ENCODE measurements around the gene XCL1. TPM values are rescaled to one million over a fixed set of nuclear protein-coding genes. Genes with fewer than 3 reads are reported as not detected.

XCL1 gene
- polyA plus RNA-seq, 3 donors, result 0.07 TPM; not detected in 2

DNA sequence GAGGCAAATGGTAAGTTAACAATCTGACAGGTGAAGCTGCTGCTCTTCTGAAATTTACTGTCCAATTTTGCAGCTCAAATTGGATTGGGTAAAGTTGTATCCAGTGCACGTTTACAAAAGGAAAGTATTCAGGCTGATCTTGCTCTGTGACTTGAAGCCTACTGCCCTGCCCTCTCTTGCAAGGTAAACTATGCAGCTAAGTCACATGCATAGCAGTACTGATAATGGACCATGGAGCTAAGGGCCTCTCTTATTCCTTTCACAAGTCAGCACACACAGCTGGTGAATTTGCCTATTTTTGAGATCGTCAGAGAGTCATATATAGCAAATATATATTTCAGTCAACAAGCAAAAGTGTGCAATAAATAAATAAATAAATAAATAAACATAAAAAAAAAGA lies 23.2 kb downstream of the XCL1 start:
- H3K4me2 ChIP-seq (replicated peaks; ENCODE audit: extremely low read depth, low read length, poor library complexity, severe bottlenecking), result no peak overlapping the region
- H3K4me3 Mint-ChIP-seq, result no peak overlapping the region
- DNase-seq, result no peak
- intact Hi-C loops (cut with micrococcal nuclease), result loop anchor here (5.0 kb wide), 2 partner anchors 748 to 948 kb away; no protein-coding TSS in a partner anchor
- no peaks in the 10 kb centered on the region for H3K9me3 ChIP-seq (replicated peaks in 1 of 2; ENCODE audit: control insufficient read depth in 1 of 2, insufficient read depth in 1 of 2, low read length in 2 of 2)
- H4K20me1 ChIP-seq (ENCODE audit: insufficient read depth, low read length), result no peaks in the 10 kb centered on the region
- H3K4me1 Mint-ChIP-seq, result no peaks in the 10 kb centered on the region
- no peak overlapping the region for H3K4me3 ChIP-seq (replicated peaks in 1 of 3; ENCODE audit: low read depth in 2 of 3, low read length in 3 of 3)
- H3K27ac ChIP-seq (ENCODE audit: low read depth in 1 of 2, low read length in 2 of 2), result no peak overlapping the region
- TF ChIP-seq, protein P1, sequence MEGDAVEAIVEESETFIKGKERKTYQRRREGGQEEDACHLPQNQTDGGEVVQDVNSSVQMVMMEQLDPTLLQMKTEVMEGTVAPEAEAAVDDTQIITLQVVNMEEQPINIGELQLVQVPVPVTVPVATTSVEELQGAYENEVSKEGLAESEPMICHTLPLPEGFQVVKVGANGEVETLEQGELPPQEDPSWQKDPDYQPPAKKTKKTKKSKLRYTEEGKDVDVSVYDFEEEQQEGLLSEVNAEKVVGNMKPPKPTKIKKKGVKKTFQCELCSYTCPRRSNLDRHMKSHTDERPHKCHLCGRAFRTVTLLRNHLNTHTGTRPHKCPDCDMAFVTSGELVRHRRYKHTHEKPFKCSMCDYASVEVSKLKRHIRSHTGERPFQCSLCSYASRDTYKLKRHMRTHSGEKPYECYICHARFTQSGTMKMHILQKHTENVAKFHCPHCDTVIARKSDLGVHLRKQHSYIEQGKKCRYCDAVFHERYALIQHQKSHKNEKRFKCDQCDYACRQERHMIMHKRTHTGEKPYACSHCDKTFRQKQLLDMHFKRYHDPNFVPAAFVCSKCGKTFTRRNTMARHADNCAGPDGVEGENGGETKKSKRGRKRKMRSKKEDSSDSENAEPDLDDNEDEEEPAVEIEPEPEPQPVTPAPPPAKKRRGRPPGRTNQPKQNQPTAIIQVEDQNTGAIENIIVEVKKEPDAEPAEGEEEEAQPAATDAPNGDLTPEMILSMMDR (IDR thresholded peaks at IDR 0.05), result no peak
- H3K9me3 Mint-ChIP-seq, result peaks cover 0 to 6% (median 0%) of the 10 kb centered on the region in 7 donors
- H3K4me1 ChIP-seq (ENCODE audit: control insufficient read depth in 1 of 2, insufficient read depth in 2 of 2, low read length in 2 of 2), result no peaks in the 10 kb centered on the region
- no peak overlapping the region for H3K27ac Mint-ChIP-seq
- H2AFZ ChIP-seq (ENCODE audit: insufficient read depth, low read depth, low read length, poor library complexity, severe bottlenecking), result no peak overlapping the region
- no peaks in the 10 kb centered on the region for H3K36me3 Mint-ChIP-seq
- no CpG with 5 or more reads among the region's 2 CpGs for WGBS (ENCODE audit: insufficient coverage)
- H3K27me3 Mint-ChIP-seq (ENCODE audit: low read depth in 3 of 3), result peaks cover 0 to 2% (median 2%) of the 10 kb centered on the region in 3 donors
- no peaks in the 10 kb centered on the region for H3K27me3 ChIP-seq (ENCODE audit: control insufficient read depth in 2 of 2, insufficient read depth in 2 of 2, low read length in 2 of 2)
- no peak overlapping the region for H3K9ac ChIP-seq (ENCODE audit: insufficient read depth, low read length, poor library complexity, severe bottlenecking)
- H3K36me3 ChIP-seq (replicated peaks in 1 of 2; ENCODE audit: control insufficient read depth in 1 of 2, insufficient read depth in 2 of 2, low read length in 2 of 2), result no peaks in the 10 kb centered on the region
- H3K79me2 ChIP-seq (ENCODE audit: insufficient read depth, low read length), result no peaks in the 10 kb centered on the region

DNA sequence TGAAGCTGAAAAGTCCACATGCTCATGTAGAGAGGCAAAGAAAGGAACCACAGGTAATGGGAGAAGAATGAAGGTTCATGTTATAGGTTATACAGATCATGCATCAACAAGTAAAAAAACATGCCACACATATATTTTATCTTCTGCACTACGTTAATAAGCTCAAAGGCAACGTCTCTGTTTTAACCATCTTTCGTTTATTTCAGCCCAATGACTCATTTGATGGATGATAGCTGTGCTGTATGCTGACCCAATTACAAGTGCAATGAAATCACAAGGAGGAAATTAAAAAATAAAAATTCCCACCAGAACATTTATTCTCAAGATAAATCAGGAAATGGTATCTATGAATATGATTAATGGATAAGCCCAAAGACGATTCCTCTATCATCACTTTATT lies 24.6 kb downstream of the XCL1 start:
- intact Hi-C loops (cut with micrococcal nuclease), result loop anchor here (5.0 kb wide), 2 partner anchors 746 to 946 kb away; no protein-coding TSS in a partner anchor
- Mint-ChIP-seq H3K9me3 (peaks cover 0 to 3% (median 0%) of the 10 kb centered on the region in 7 donors), H3K36me3 (no peaks in the 10 kb centered on the region), H3K27ac (no peak overlapping the region), H3K4me1 (no peaks in the 10 kb centered on the region), H3K27me3 (ENCODE audit: low read depth in 3 of 3) (peaks cover 0 to 2% (median 2%) of the 10 kb centered on the region in 3 donors), H3K4me3 (no peak overlapping the region)
- WGBS (ENCODE audit: insufficient coverage), result no CpG with 5 or more reads among the region's 4 CpGs
- Histone ChIP-seq H3K4me2 (replicated peaks; ENCODE audit: extremely low read depth, low read length, poor library complexity, severe bottlenecking) (no peak overlapping the region), H3K27me3 (ENCODE audit: control insufficient read depth in 2 of 2, insufficient read depth in 2 of 2, low read length in 2 of 2) (no peaks in the 10 kb centered on the region), H3K36me3 (replicated peaks in 1 of 2; ENCODE audit: control insufficient read depth in 1 of 2, insufficient read depth in 2 of 2, low read length in 2 of 2) (no peaks in the 10 kb centered on the region), H2AFZ (ENCODE audit: insufficient read depth, low read depth, low read length, poor library complexity, severe bottlenecking) (no peak overlapping the region), H3K4me3 (replicated peaks in 1 of 3; ENCODE audit: low read depth in 2 of 3, low read length in 3 of 3) (no peak overlapping the region), H3K79me2 (ENCODE audit: insufficient read depth, low read length) (no peaks in the 10 kb centered on the region), H3K9ac (ENCODE audit: insufficient read depth, low read length, poor library complexity, severe bottlenecking) (no peak overlapping the region), H4K20me1 (ENCODE audit: insufficient read depth, low read length) (no peaks in the 10 kb centered on the region), H3K4me1 (ENCODE audit: control insufficient read depth in 1 of 2, insufficient read depth in 2 of 2, low read length in 2 of 2) (no peaks in the 10 kb centered on the region), H3K27ac (ENCODE audit: low read depth in 1 of 2, low read length in 2 of 2) (no peak overlapping the region), H3K9me3 (replicated peaks in 1 of 2; ENCODE audit: control insufficient read depth in 1 of 2, insufficient read depth in 1 of 2, low read length in 2 of 2) (no peaks in the 10 kb centered on the region)
- no peak for DNase-seq
- TF ChIP-seq, protein P1 (IDR thresholded peaks at IDR 0.05), result no peak
